ENCODE results near the gene ALK. TPM values are rescaled to one million over a fixed set of nuclear protein-coding genes. Genes with fewer than 3 reads are reported as not detected.

ALK gene
- total RNA-seq, 2 donors from 2014 or later = 0.21 to 0.26 TPM

- DNase-seq = no peak
- intact Hi-C loops (cut with DNase I) = no loop called here
- ATAC-seq = no peak
Measured at GRCh38 chr2:29164091-29164846, 757.1 kb downstream of the ALK start.

- intact Hi-C loops (cut with DNase I) = no loop called here
- DNase-seq (no peak), ATAC-seq (no peak)
Measured at GRCh38 chr2:29162204-29162928, 759.0 kb downstream of the ALK start.

- DNase-seq = no peak
- intact Hi-C loops (cut with DNase I) = no loop called here
- no peak for ATAC-seq
Measured at GRCh38 chr2:29160184-29160583, 761.2 kb downstream of the ALK start.

GRCh38 chr2:29159125-29159524 lies 762.3 kb downstream of the ALK start:
- intact Hi-C loops (cut with DNase I) = no loop called here
- ATAC-seq (no peak), DNase-seq (no peak)

- ATAC-seq (no peak), DNase-seq (no peak)
- intact Hi-C loops (cut with DNase I) = no loop called here
Measured at GRCh38 chr2:29157131-29157530, 764.3 kb downstream of the ALK start.

GRCh38 chr2:29155578-29155977 lies 765.8 kb downstream of the ALK start:
- no peak for ATAC-seq
- no peak for DNase-seq
- intact Hi-C loops (cut with DNase I) = no loop called here

- DNase-seq (no peak), ATAC-seq (no peak)
- intact Hi-C loops (cut with DNase I) = no loop called here
Measured at GRCh38 chr2:29154610-29155009, 766.8 kb downstream of the ALK start.

- intact Hi-C loops (cut with DNase I) = no loop called here
- ATAC-seq = no peak
- no peak for DNase-seq
Measured at GRCh38 chr2:29147963-29148362, 773.4 kb downstream of the ALK start.

GRCh38 chr2:29146197-29146596 lies 775.2 kb downstream of the ALK start:
- DNase-seq (no peak), ATAC-seq (no peak)
- intact Hi-C loops (cut with DNase I) = no loop called here

- DNase-seq (no peak), ATAC-seq (no peak)
- intact Hi-C loops (cut with DNase I) = no loop called here
Measured at GRCh38 chr2:29143657-29144056, 777.7 kb downstream of the ALK start.

Other genes starting within 250 kb of the ALK start
- gene YPEL5, start 225.4 kb upstream of the ALK start, total RNA-seq = 10 to 100 TPM; 54.0 to 55.2 TPM